Kidney epithelial cell (primary cell): ENCODE results near the gene MRPL20. TPM values are rescaled to one million over a fixed set of nuclear protein-coding genes. Genes with fewer than 3 reads are reported as not detected.

Source experiments
- DNase-seq: peaks from one replicate; pipeline ENCODE4 v3.0.0-alpha.2; 2010; ENCODE audit warnings: low read depth
- H3K27me3 ChIP-seq: 2 replicates; pipeline ENCODE4 v1.6.0; 2011; ENCODE audit warnings: low read length; ENCODE audit not compliant: control insufficient read depth, insufficient read depth
- H3K36me3 ChIP-seq: 2 replicates; pipeline ENCODE4 v1.5.1; 2011; ENCODE audit warnings: low read length; ENCODE audit not compliant: control insufficient read depth, insufficient read depth
- H3K4me3 ChIP-seq: 2 replicates; pipeline ENCODE4 v1.5.1; 2011; ENCODE audit warnings: low read depth, mild to moderate bottlenecking, control low read depth, low read length
- CTCF ChIP-seq: IDR thresholded peaks from 2 replicates; pipeline ENCODE4 v1.5.1; 2011; ENCODE audit warnings: mild to moderate bottlenecking, moderate library complexity, low read length, control low read depth, inconsistent platforms; ENCODE audit not compliant: insufficient read depth, poor library complexity, severe bottlenecking
- total RNA-seq: library from RNA; depleted of rRNA; stranded (reverse); fragments of >200 nt; gene quantifications from 2 replicates; pipeline ENCODE4 v1.2.3, GENCODE V29; 2015

MRPL20 gene
- total RNA-seq, 1 donor from 2014 or later: 159 TPM

GRCh38 chr1:1352786-1353388, 54.2 kb downstream of the MRPL20 start:
- Histone ChIP-seq H3K27me3 (peaks cover 15% of the 10 kb centered on the region), H3K4me3 (no peak overlapping the region), H3K36me3 (peaks cover 1% of the 10 kb centered on the region)
- DNase-seq: no peak
- no peak for TF ChIP-seq CTCF

Other genes starting within 250 kb of the MRPL20 start
- 0.27 TPM in 1 of 2 replicates, not detected in the other for gene TTLL10, start 233.4 kb downstream of the MRPL20 start, total RNA-seq
- 0.67 and 2.1 TPM in 2 replicates for gene TNFRSF18, start 200.7 kb downstream of the MRPL20 start, total RNA-seq
- gene TNFRSF4, start 193.1 kb downstream of the MRPL20 start, total RNA-seq: 0.25 and 3.6 TPM in 2 replicates
- gene SDF4, start 175.3 kb downstream of the MRPL20 start, total RNA-seq: 146 and 153 TPM in 2 replicates
- gene B3GALT6, start 175.1 kb downstream of the MRPL20 start, total RNA-seq: 43.7 and 48.6 TPM in 2 replicates
- 0.88 and 1.4 TPM in 2 replicates for gene C1QTNF12, start 160.6 kb downstream of the MRPL20 start, total RNA-seq
- 65.1 and 78.0 TPM in 2 replicates for gene UBE2J2, start 133.4 kb downstream of the MRPL20 start, total RNA-seq
- gene SCNN1D, start 126.9 kb downstream of the MRPL20 start, total RNA-seq: 0.46 and 0.62 TPM in 2 replicates
- 37.9 and 43.1 TPM in 2 replicates for gene ACAP3, start 99.4 kb downstream of the MRPL20 start, total RNA-seq
- gene PUSL1, start 98.7 kb downstream of the MRPL20 start, total RNA-seq: 45.1 and 59.9 TPM in 2 replicates
- 94.2 and 123 TPM in 2 replicates for gene INTS11, start 82.6 kb downstream of the MRPL20 start, total RNA-seq
- gene CPTP, start 82.5 kb downstream of the MRPL20 start, total RNA-seq: 44.3 and 59.5 TPM in 2 replicates
- 0.08 and 1.0 TPM in 2 replicates for gene TAS1R3, start 76.0 kb downstream of the MRPL20 start, total RNA-seq
- 87.3 and 101 TPM in 2 replicates for gene DVL1, start 57.9 kb downstream of the MRPL20 start, total RNA-seq
- 106 and 165 TPM in 2 replicates for gene MXRA8, start 48.7 kb downstream of the MRPL20 start, total RNA-seq
- 201 and 204 TPM in 2 replicates for gene AURKAIP1, start 32.1 kb downstream of the MRPL20 start, total RNA-seq
- gene CCNL2, start 8.0 kb downstream of the MRPL20 start, total RNA-seq: 134 and 136 TPM in 2 replicates
- gene ANKRD65, start 14.0 kb upstream of the MRPL20 start, total RNA-seq: 1.4 and 1.6 TPM in 2 replicates
- 27.6 and 28.3 TPM in 2 replicates for gene VWA1, start 28.4 kb upstream of the MRPL20 start, total RNA-seq
- 0.38 and 0.75 TPM in 2 replicates for gene ATAD3C, start 42.4 kb upstream of the MRPL20 start, total RNA-seq
- 31.4 and 37.8 TPM in 2 replicates for gene ATAD3B, start 64.5 kb upstream of the MRPL20 start, total RNA-seq
- 51.5 and 53.6 TPM in 2 replicates for gene ATAD3A, start 104.9 kb upstream of the MRPL20 start, total RNA-seq
- gene TMEM240, start 133.3 kb upstream of the MRPL20 start, total RNA-seq: 2.8 and 3.9 TPM in 2 replicates
- 69.0 and 87.3 TPM in 2 replicates for gene SSU72, start 167.6 kb upstream of the MRPL20 start, total RNA-seq
- gene FNDC10, start 192.8 kb upstream of the MRPL20 start, total RNA-seq: 8.0 and 9.2 TPM in 2 replicates
- gene MIB2, start 208.2 kb upstream of the MRPL20 start, total RNA-seq: 55.5 and 56.8 TPM in 2 replicates
- gene MMP23B, start 224.9 kb upstream of the MRPL20 start, total RNA-seq: 4.9 and 6.5 TPM in 2 replicates